DND-41 (cell line): ENCODE measurements around the gene CYFIP1.

ENCODE experiments used
- CTCF ChIP-seq: IDR thresholded peaks from 2 replicates; pipeline ENCODE4 v1.5.1; 2012; ENCODE audit warnings: borderline replicate concordance, low read length, moderate library complexity, mild to moderate bottlenecking; ENCODE audit not compliant: poor library complexity, severe bottlenecking; ENCODE audit errors: extremely low read depth
- EZH2 ChIP-seq: IDR thresholded peaks from 3 replicates; pipeline ENCODE4 v1.6.1; 2012; ENCODE audit warnings: borderline replicate concordance, low read depth, mild to moderate bottlenecking, moderate library complexity, low read length, inconsistent platforms; ENCODE audit not compliant: severe bottlenecking

- TF ChIP-seq CTCF (no peak), EZH2 (no peak)
Measured at GRCh38 chr15:22838292-22839042, 141.7 kb downstream of the CYFIP1 start, which contains the start of gene NIPA2.
